ENCODE results near the gene RBM28.
"Not testable (repeated sequence)": the region's sequence is repeated elsewhere in the genome, so short reads cannot be mapped to it uniquely, and the experiment has no call there.

DNA sequence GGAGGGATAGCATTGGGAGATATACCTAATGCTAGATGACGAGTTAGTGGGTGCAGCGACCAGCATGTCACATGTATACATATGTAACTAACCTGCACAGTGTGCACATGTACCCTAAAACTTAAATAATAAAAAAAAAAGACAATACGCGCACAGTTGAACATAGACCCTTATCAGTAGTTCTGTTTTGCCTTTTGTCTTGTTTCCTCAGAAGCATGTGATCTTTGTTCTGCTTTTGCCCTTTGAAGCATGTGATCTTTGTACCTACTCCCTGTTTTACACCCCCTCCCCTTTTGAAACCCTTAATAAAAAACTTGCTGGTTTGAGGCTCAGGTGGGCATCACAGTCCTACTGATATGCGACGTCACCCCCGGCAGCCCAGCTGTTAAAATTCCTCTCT is 45.7 kb downstream of the RBM28 start:
- not testable (repeated sequence) for TF ChIP-seq CTCF, POLR2A (IDR thresholded peaks at IDR 0.05)
